H9 (cell line): Measurements from ENCODE around the gene PDCD6IP. TPM values are rescaled to one million over a fixed set of nuclear protein-coding genes. Genes with fewer than 3 reads are reported as not detected.

ENCODE experiments used
- DNase-seq: peaks from one replicate; pipeline ENCODE4 v3.0.0-alpha.2; 2017
- H2AFZ ChIP-seq: one replicate; pipeline ENCODE4 v1.6.1; 2013; ENCODE audit warnings: mild to moderate bottlenecking, low read length, control low read depth, moderate library complexity
- H2AK5ac ChIP-seq: 2 replicates; pipeline ENCODE4 v1.6.1; 2013; ENCODE audit warnings: low read length, control low read depth, mixed read lengths; ENCODE audit not compliant: insufficient read length
- H2BK120ac ChIP-seq: one replicate; pipeline ENCODE4 v1.6.1; 2013; ENCODE audit warnings: low read depth, mild to moderate bottlenecking, low read length, control low read depth, inconsistent platforms; ENCODE audit not compliant: poor library complexity, severe bottlenecking
- H2BK12ac ChIP-seq: 2 replicates; pipeline ENCODE4 v1.6.1; 2013; ENCODE audit warnings: low read length, control low read depth, mixed read lengths, low read depth; ENCODE audit not compliant: insufficient read length
- H2BK15ac ChIP-seq: 2 replicates; pipeline ENCODE4 v1.6.1; 2013; ENCODE audit warnings: low read depth, low read length, control low read depth
- H2BK20ac ChIP-seq: one replicate; pipeline ENCODE4 v1.6.1; 2013; ENCODE audit warnings: low read depth, mild to moderate bottlenecking, low read length, control low read depth, inconsistent platforms; ENCODE audit not compliant: poor library complexity, severe bottlenecking
- H2BK5ac ChIP-seq: 2 replicates; pipeline ENCODE4 v1.6.1; 2013; ENCODE audit warnings: low read length, control low read depth, mixed read lengths; ENCODE audit not compliant: insufficient read length
- H3K14ac ChIP-seq: 2 replicates; pipeline ENCODE4 v1.6.1; 2013; ENCODE audit warnings: low read length, control low read depth; ENCODE audit not compliant: insufficient read depth
- H3K18ac ChIP-seq: 2 replicates; pipeline ENCODE4 v1.6.1; 2013; ENCODE audit warnings: low read depth, mild to moderate bottlenecking, mixed read lengths, low read length, control low read depth; ENCODE audit not compliant: insufficient read length
- H3K23ac ChIP-seq: 2 replicates; pipeline ENCODE4 v1.6.1; 2013; ENCODE audit warnings: low read length, control low read depth, mixed read lengths, low read depth; ENCODE audit not compliant: insufficient read length
- H3K23me2 ChIP-seq: 2 replicates; pipeline ENCODE4 v1.6.1; 2013; ENCODE audit warnings: low read depth, mild to moderate bottlenecking, mixed read lengths, low read length, control low read depth; ENCODE audit not compliant: insufficient read length, poor library complexity, severe bottlenecking
- H3K27ac ChIP-seq: 2 replicates; pipeline ENCODE4 v1.5.1; 2013; ENCODE audit warnings: low read length, control low read depth, mixed read lengths, low read depth; ENCODE audit not compliant: insufficient read length
- H3K27me3 ChIP-seq: 2 replicates; pipeline ENCODE4 v1.6.1; 2013; ENCODE audit warnings: low read length, control low read depth, inconsistent platforms; ENCODE audit not compliant: insufficient read depth
- H3K4ac ChIP-seq: 2 replicates; pipeline ENCODE4 v1.6.1; 2013; ENCODE audit warnings: low read depth, mild to moderate bottlenecking, control low read depth, inconsistent platforms, low read length, moderate library complexity
- H3K4me1 ChIP-seq: 2 replicates; pipeline ENCODE4 v1.6.1; 2013; ENCODE audit warnings: low read length, control low read depth, inconsistent platforms; ENCODE audit not compliant: insufficient read depth
- H3K4me2 ChIP-seq: 2 replicates; pipeline ENCODE4 v1.6.1; 2013; ENCODE audit warnings: low read length, control low read depth, mixed read lengths; ENCODE audit not compliant: insufficient read length, insufficient read depth
- H3K56ac ChIP-seq: 2 replicates; pipeline ENCODE4 v1.6.1; 2013; ENCODE audit warnings: low read depth, mild to moderate bottlenecking, mixed read lengths, low read length, control low read depth; ENCODE audit not compliant: insufficient read length
- H3K79me1 ChIP-seq: 2 replicates; pipeline ENCODE4 v1.6.1; 2013; ENCODE audit warnings: low read depth, mild to moderate bottlenecking, moderate library complexity, low read length, control low read depth, inconsistent platforms; ENCODE audit not compliant: insufficient read depth, poor library complexity, severe bottlenecking
- H3K79me2 ChIP-seq: 2 replicates; pipeline ENCODE4 v1.6.1; 2013; ENCODE audit warnings: low read length, control low read depth, inconsistent platforms; ENCODE audit not compliant: insufficient read depth
- H3K9ac ChIP-seq: 2 replicates; pipeline ENCODE4 v1.6.1; 2013; ENCODE audit warnings: low read length, control low read depth, mixed read lengths; ENCODE audit not compliant: insufficient read length; ENCODE audit errors: extremely low read depth
- H3K9me3 ChIP-seq: one replicate; pipeline ENCODE4 v1.6.1; 2013; ENCODE audit warnings: low read depth, low read length, inconsistent platforms; ENCODE audit not compliant: control insufficient read depth
- H3T11ph ChIP-seq: one replicate; pipeline ENCODE4 v1.6.1; 2013; ENCODE audit warnings: mild to moderate bottlenecking, low read length, control low read depth, inconsistent platforms
- H4K20me1 ChIP-seq: one replicate; pipeline ENCODE4 v1.6.1; 2013; ENCODE audit not compliant: control insufficient read depth, insufficient read length, insufficient read depth
- H4K5ac ChIP-seq: 2 replicates; pipeline ENCODE4 v1.6.1; 2013; ENCODE audit warnings: low read depth, mild to moderate bottlenecking, mixed read lengths, low read length, control low read depth; ENCODE audit not compliant: insufficient read length
- H4K8ac ChIP-seq: replicated peaks from 2 replicates; pipeline ENCODE4 v1.6.1; 2013; ENCODE audit warnings: low read length, control low read depth, mixed read lengths, low read depth; ENCODE audit not compliant: insufficient read length
- H4K91ac ChIP-seq: 2 replicates; pipeline ENCODE4 v1.6.1; 2013; ENCODE audit warnings: low read depth, mild to moderate bottlenecking, moderate library complexity, mixed read lengths, low read length, control low read depth; ENCODE audit not compliant: insufficient read length
- H3K27ac Mint-ChIP-seq, 3 experiments: 2 replicates in 2 of 3; 3 replicates in 1 of 3; pipeline ENCODE4 v1.8.0; 2020 to 2021; ENCODE audit warnings: mixed read lengths in 3 of 3, mild to moderate bottlenecking in 1 of 3, moderate library complexity in 1 of 3
- H3K27me3 Mint-ChIP-seq: 2 replicates; pipeline ENCODE4 v1.8.0; 2021; ENCODE audit warnings: low read depth, mild to moderate bottlenecking, moderate library complexity, mixed read lengths
- H3K36me3 Mint-ChIP-seq, 3 experiments: 2 replicates in 2 of 3; 3 replicates in 1 of 3; pipeline ENCODE4 v1.8.0; 2020 to 2021; ENCODE audit warnings: low read depth in 3 of 3, mixed read lengths in 3 of 3; ENCODE audit not compliant: insufficient read depth in 1 of 3
- H3K4me1 Mint-ChIP-seq, 2 experiments: 2 replicates each; pipeline ENCODE4 v1.8.0; 2020; ENCODE audit warnings: mixed read lengths in 2 of 2
- H3K4me3 Mint-ChIP-seq, 2 experiments: 2 replicates in 1 of 2; 3 replicates in 1 of 2; pipeline ENCODE4 v1.8.0; 2020 to 2021; ENCODE audit warnings: mild to moderate bottlenecking in 2 of 2, mixed read lengths in 2 of 2, moderate library complexity in 1 of 2
- H3K9me3 Mint-ChIP-seq, 2 experiments: 2 replicates in 1 of 2; 3 replicates in 1 of 2; pipeline ENCODE4 v1.8.0; 2020; ENCODE audit warnings: mild to moderate bottlenecking in 2 of 2, mixed read lengths in 2 of 2, moderate library complexity in 1 of 2
- CTCF ChIP-seq: fragments of 200-600 bp; sonication (generic); conservative IDR thresholded peaks from 3 replicates; pipeline ENCODE4 v1.8.0; 2021; ENCODE audit warnings: antibody characterized with exemption, mild to moderate bottlenecking
- WGBS: extraction: QIAGEN DNeasy Blood & Tissue Kit; methylation state at CpG from one replicate; pipeline ENCODE4 v1.1.7; 2013; ENCODE audit warnings: missing lambda C conversion rate, low lambda C conversion rate, mixed read lengths; ENCODE audit not compliant: insufficient read length; ENCODE audit errors: extremely low coverage; 5-methylcytosine and 5-hydroxymethylcytosine counted together
- total RNA-seq: library from RNA; stranded (reverse); gene quantifications from 2 replicates; pipeline ENCODE4 v1.2.1, GENCODE V29; 2021

PDCD6IP gene
- total RNA-seq, 1 experiment from 2014 or later, result 109 TPM

GRCh38 chr3:33789183-33789954 is 9.1 kb upstream of the PDCD6IP start:
- no peak overlapping the region for H3K14ac ChIP-seq
- H2BK20ac ChIP-seq, result no peak overlapping the region
- DNase-seq, result no peak
- H4K20me1 ChIP-seq, result no peaks in the 10 kb centered on the region
- H2BK15ac ChIP-seq, result no peak overlapping the region
- H3K9ac ChIP-seq, result no peak overlapping the region
- no peaks in the 10 kb centered on the region; a peak in 1 of 5 replicates for H3K9me3 Mint-ChIP-seq
- H4K5ac ChIP-seq, result no peak overlapping the region
- no peak overlapping the region for H4K8ac ChIP-seq
- H3K56ac ChIP-seq, result no peak overlapping the region
- no peaks in the 10 kb centered on the region for H3K9me3 ChIP-seq
- peaks cover 51% of the 10 kb centered on the region for H3K27me3 Mint-ChIP-seq
- H3K4me1 Mint-ChIP-seq, result peaks cover 29 to 35% of the 10 kb centered on the region in 2 experiments
- H2BK12ac ChIP-seq, result no peak overlapping the region
- H2BK5ac ChIP-seq, result no peak overlapping the region
- H2AK5ac ChIP-seq, result no peak overlapping the region
- no CpG with 5 or more reads among the region's 4 CpGs for WGBS
- no peak overlapping the region for H3K18ac ChIP-seq
- no peaks in the 10 kb centered on the region for H3K27me3 ChIP-seq
- no peak for TF ChIP-seq CTCF
- no peak overlapping the region for H3K4ac ChIP-seq
- no peak overlapping the region for H4K91ac ChIP-seq
- H3K36me3 Mint-ChIP-seq, result no peaks in the 10 kb centered on the region
- no peak overlapping the region for H3K27ac Mint-ChIP-seq
- no peaks in the 10 kb centered on the region for H3K79me2 ChIP-seq
- H3K4me3 Mint-ChIP-seq, result no peak overlapping the region
- H3K27ac ChIP-seq, result no peak overlapping the region
- peaks cover 4% of the 10 kb centered on the region; the same call in 1 of the 2 replicates for H3K4me1 ChIP-seq
- H3K23me2 ChIP-seq, result no peaks in the 10 kb centered on the region
- H3K4me2 ChIP-seq, result no peak overlapping the region
- H3K23ac ChIP-seq, result no peak overlapping the region
- H2AFZ ChIP-seq, result no peak overlapping the region
- no peak overlapping the region for H2BK120ac ChIP-seq
- H3K79me1 ChIP-seq, result no peaks in the 10 kb centered on the region
- H3T11ph ChIP-seq, result no peak overlapping the region
